ENCODE measurements around the gene BBS2. TPM values are rescaled to one million over a fixed set of nuclear protein-coding genes. Genes with fewer than 3 reads are reported as not detected.

BBS2 gene
- polyA plus RNA-seq, 1 donor from 2014 or later = 197 TPM

DNA sequence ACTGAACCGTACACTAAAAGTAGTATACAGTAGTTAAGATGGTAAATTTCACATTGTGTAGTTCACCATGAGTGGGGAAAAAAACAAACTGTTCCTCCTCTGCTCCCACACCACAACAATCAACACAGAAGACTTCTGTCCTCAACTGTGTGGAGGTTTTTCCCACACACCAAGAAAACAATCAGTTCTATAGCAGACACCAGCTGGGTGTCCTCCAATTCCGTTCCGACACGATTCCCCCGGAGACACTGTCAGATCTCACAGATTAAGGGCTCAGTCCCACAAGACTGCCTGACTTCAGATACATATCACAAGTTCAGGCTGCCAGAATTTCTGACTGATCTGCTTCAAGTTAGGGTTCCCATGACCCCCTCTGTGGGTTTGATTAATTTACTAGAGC is 31.8 kb downstream of the BBS2 start:
- TF ChIP-seq TAF1 (IDR thresholded peaks at IDR 0.05; ENCODE audit: low read depth) (no peak), POLR2AphosphoS5 (IDR thresholded peaks at IDR 0.05) (no peak), MXI1 (conservative IDR thresholded peaks at IDR 0.05; ENCODE audit: poor library complexity, severe bottlenecking) (no peak)
- TF ChIP-seq, protein P1, sequence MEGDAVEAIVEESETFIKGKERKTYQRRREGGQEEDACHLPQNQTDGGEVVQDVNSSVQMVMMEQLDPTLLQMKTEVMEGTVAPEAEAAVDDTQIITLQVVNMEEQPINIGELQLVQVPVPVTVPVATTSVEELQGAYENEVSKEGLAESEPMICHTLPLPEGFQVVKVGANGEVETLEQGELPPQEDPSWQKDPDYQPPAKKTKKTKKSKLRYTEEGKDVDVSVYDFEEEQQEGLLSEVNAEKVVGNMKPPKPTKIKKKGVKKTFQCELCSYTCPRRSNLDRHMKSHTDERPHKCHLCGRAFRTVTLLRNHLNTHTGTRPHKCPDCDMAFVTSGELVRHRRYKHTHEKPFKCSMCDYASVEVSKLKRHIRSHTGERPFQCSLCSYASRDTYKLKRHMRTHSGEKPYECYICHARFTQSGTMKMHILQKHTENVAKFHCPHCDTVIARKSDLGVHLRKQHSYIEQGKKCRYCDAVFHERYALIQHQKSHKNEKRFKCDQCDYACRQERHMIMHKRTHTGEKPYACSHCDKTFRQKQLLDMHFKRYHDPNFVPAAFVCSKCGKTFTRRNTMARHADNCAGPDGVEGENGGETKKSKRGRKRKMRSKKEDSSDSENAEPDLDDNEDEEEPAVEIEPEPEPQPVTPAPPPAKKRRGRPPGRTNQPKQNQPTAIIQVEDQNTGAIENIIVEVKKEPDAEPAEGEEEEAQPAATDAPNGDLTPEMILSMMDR (IDR thresholded peaks at IDR 0.05; ENCODE audit: poor library complexity, severe bottlenecking) = no peak
- TF ChIP-seq, protein P2, sequence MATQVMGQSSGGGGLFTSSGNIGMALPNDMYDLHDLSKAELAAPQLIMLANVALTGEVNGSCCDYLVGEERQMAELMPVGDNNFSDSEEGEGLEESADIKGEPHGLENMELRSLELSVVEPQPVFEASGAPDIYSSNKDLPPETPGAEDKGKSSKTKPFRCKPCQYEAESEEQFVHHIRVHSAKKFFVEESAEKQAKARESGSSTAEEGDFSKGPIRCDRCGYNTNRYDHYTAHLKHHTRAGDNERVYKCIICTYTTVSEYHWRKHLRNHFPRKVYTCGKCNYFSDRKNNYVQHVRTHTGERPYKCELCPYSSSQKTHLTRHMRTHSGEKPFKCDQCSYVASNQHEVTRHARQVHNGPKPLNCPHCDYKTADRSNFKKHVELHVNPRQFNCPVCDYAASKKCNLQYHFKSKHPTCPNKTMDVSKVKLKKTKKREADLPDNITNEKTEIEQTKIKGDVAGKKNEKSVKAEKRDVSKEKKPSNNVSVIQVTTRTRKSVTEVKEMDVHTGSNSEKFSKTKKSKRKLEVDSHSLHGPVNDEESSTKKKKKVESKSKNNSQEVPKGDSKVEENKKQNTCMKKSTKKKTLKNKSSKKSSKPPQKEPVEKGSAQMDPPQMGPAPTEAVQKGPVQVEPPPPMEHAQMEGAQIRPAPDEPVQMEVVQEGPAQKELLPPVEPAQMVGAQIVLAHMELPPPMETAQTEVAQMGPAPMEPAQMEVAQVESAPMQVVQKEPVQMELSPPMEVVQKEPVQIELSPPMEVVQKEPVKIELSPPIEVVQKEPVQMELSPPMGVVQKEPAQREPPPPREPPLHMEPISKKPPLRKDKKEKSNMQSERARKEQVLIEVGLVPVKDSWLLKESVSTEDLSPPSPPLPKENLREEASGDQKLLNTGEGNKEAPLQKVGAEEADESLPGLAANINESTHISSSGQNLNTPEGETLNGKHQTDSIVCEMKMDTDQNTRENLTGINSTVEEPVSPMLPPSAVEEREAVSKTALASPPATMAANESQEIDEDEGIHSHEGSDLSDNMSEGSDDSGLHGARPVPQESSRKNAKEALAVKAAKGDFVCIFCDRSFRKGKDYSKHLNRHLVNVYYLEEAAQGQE (IDR thresholded peaks at IDR 0.05; ENCODE audit: borderline replicate concordance) = no peak
- Histone ChIP-seq H3K36me3 (ENCODE audit: insufficient read depth, low read length) (peaks cover 15% of the 10 kb centered on the region), H3K27me3 (ENCODE audit: insufficient read depth, low read depth, low read length) (no peaks in the 10 kb centered on the region), H3K9ac (ENCODE audit: low read length) (no peak overlapping the region), H4K20me1 (ENCODE audit: insufficient read depth) (no peaks in the 10 kb centered on the region), H3K9me3 (ENCODE audit: low read length) (no peaks in the 10 kb centered on the region), H3F3A (ENCODE audit: insufficient read depth, low read length, poor library complexity, severe bottlenecking) (no peaks in the 10 kb centered on the region), H3K9me2 (ENCODE audit: insufficient read depth, low read length) (no peaks in the 10 kb centered on the region), H3K79me2 (replicated peaks; ENCODE audit: insufficient read depth, low read length) (no peaks in the 10 kb centered on the region), H2AFZ (ENCODE audit: low read depth, low read length) (no peak overlapping the region), H3K4me3 (ENCODE audit: low read length) (no peak overlapping the region), H3K4me2 (ENCODE audit: low read length) (no peak overlapping the region), H3K27ac (ENCODE audit: low read length) (no peak overlapping the region)

DNA sequence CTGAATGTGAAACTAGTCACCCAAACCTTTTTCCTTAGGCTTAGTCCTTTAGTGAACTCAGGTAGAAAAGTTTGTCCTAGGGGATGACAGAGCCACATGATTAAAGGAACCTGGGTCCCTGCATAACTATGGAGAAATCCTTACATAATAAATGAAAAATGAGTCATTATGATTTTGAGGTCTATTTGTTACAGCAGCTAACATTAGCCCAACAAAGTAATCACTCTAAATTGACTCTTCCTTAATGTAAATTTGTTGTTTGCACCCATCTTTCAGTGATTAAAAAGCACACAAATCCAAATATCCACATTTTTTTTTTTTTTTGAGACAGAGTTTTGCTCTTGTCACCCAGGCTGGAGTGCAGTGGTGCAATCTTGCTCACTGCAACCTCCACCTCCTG is 36.4 kb downstream of the BBS2 start:
- Histone ChIP-seq H3F3A (ENCODE audit: insufficient read depth, low read length, poor library complexity, severe bottlenecking) (no peaks in the 10 kb centered on the region), H3K36me3 (ENCODE audit: insufficient read depth, low read length) (peaks cover 21% of the 10 kb centered on the region), H3K9ac (ENCODE audit: low read length) (no peak overlapping the region), H4K20me1 (ENCODE audit: insufficient read depth) (no peaks in the 10 kb centered on the region), H3K9me2 (ENCODE audit: insufficient read depth, low read length) (no peaks in the 10 kb centered on the region), H2AFZ (ENCODE audit: low read depth, low read length) (no peak overlapping the region), H3K9me3 (ENCODE audit: low read length) (no peaks in the 10 kb centered on the region), H3K4me3 (ENCODE audit: low read length) (no peak overlapping the region), H3K4me2 (ENCODE audit: low read length) (no peak overlapping the region), H3K79me2 (replicated peaks; ENCODE audit: insufficient read depth, low read length) (no peaks in the 10 kb centered on the region), H3K27me3 (ENCODE audit: insufficient read depth, low read depth, low read length) (no peaks in the 10 kb centered on the region), H3K27ac (ENCODE audit: low read length) (no peak overlapping the region)
- no peak for TF ChIP-seq SMC3 (conservative IDR thresholded peaks at IDR 0.05; ENCODE audit: poor library complexity)
- TF ChIP-seq POLR2AphosphoS5 (IDR thresholded peaks at IDR 0.05) = no peak
- TF ChIP-seq EZH2 (IDR thresholded peaks at IDR 0.05; ENCODE audit: borderline replicate concordance, insufficient read depth, low read length, poor library complexity, severe bottlenecking) = no peak
- TF ChIP-seq, protein P2 (IDR thresholded peaks at IDR 0.05; ENCODE audit: borderline replicate concordance) = no peak
- TF ChIP-seq TAF1 (IDR thresholded peaks at IDR 0.05; ENCODE audit: low read depth) = no peak
- TF ChIP-seq RAD21 (conservative IDR thresholded peaks at IDR 0.05) = no peak
- TF ChIP-seq, protein P1 (IDR thresholded peaks at IDR 0.05; ENCODE audit: poor library complexity, severe bottlenecking) = no peak
- no peak for TF ChIP-seq MXI1 (conservative IDR thresholded peaks at IDR 0.05; ENCODE audit: poor library complexity, severe bottlenecking)
- TF ChIP-seq EP300 (conservative IDR thresholded peaks at IDR 0.05; ENCODE audit: poor library complexity, severe bottlenecking) = no peak
